Neutrophil (primary cell): Measurements from ENCODE around the gene KRTAP10-3.
"Not testable (repeated sequence)": the region's sequence is repeated elsewhere in the genome, so short reads cannot be mapped to it uniquely, and the experiment has no call there.

Source experiments
- H3K27ac ChIP-seq: fragments of 200-600 bp; sonication (generic); 2 replicates; pipeline ENCODE4 v1.5.1; 2016; ENCODE audit warnings: mild to moderate bottlenecking, moderate library complexity
- H3K27me3 ChIP-seq: fragments of 200-600 bp; sonication (generic); 2 replicates; pipeline ENCODE4 v1.6.0; 2016; ENCODE audit warnings: mild to moderate bottlenecking
- H3K36me3 ChIP-seq: fragments of 200-600 bp; sonication (generic); 2 replicates; pipeline ENCODE4 v1.5.1; 2017
- H3K4me1 ChIP-seq, 2 experiments: fragments of 200-600 bp in 1 of 2; sonication (generic) in 1 of 2; 1 replicate in 1 of 2; 2 replicates in 1 of 2; pipeline versions ENCODE4 v1.5.1 to v1.6.1; 2013 to 2016; ENCODE audit warnings: low read depth in 1 of 2, low read length in 1 of 2, mild to moderate bottlenecking in 1 of 2, moderate library complexity in 1 of 2; ENCODE audit not compliant: control insufficient read depth in 1 of 2, insufficient read depth in 1 of 2
- H3K4me3 ChIP-seq, 2 experiments: fragments of 200-600 bp in 1 of 2; sonication (generic) in 1 of 2; 1 replicate in 1 of 2; 2 replicates in 1 of 2; pipeline ENCODE4 v1.5.1; 2013 to 2016; ENCODE audit warnings: low read depth in 1 of 2, low read length in 1 of 2, mild to moderate bottlenecking in 1 of 2, moderate library complexity in 1 of 2
- H3K9me3 ChIP-seq: fragments of 200-600 bp; sonication (generic); 2 replicates; pipeline ENCODE4 v1.5.1; 2016
- CTCF ChIP-seq: fragments of 200-600 bp; sonication (generic); IDR thresholded peaks from 2 replicates; pipeline ENCODE4 v1.5.1; 2016; ENCODE audit warnings: antibody characterized with exemption

Gene KRTAP10-3

GRCh38 chr21:44583089-44583799, 24.6 kb upstream of the KRTAP10-3 start:
- no peaks in the 10 kb centered on the region for H3K9me3 ChIP-seq
- H3K4me3 ChIP-seq = no peak overlapping the region
- no peak for TF ChIP-seq CTCF
- H3K36me3 ChIP-seq = no peaks in the 10 kb centered on the region
- H3K27ac ChIP-seq = no peak overlapping the region
- H3K27me3 ChIP-seq = peaks cover 37% of the 10 kb centered on the region
- no peaks in the 10 kb centered on the region for H3K4me1 ChIP-seq

GRCh38 chr21:44582055-44582454, 23.5 kb upstream of the KRTAP10-3 start:
- no peak for TF ChIP-seq CTCF
- Histone ChIP-seq H3K9me3 (no peaks in the 10 kb centered on the region), H3K36me3 (no peaks in the 10 kb centered on the region), H3K27ac (no peak overlapping the region), H3K4me1 (no peaks in the 10 kb centered on the region), H3K27me3 (peaks cover 37% of the 10 kb centered on the region), H3K4me3 (no peak overlapping the region)

- no peak for TF ChIP-seq CTCF
- Histone ChIP-seq H3K27ac (no peak overlapping the region), H3K4me1 (no peaks in the 10 kb centered on the region), H3K9me3 (no peaks in the 10 kb centered on the region), H3K27me3 (peaks cover 37% of the 10 kb centered on the region), H3K4me3 (no peak overlapping the region), H3K36me3 (no peaks in the 10 kb centered on the region)
Observed at GRCh38 chr21:44581158-44581557, 22.6 kb upstream of the KRTAP10-3 start.

GRCh38 chr21:44580231-44580821, 21.7 kb upstream of the KRTAP10-3 start, which contains the start of gene KRTAP10-5:
Gene KRTAP10-5 (minus strand): TSS chr21:44580604. CDS start chr21:44580578, 26 bp downstream.
- H3K4me1 ChIP-seq, H3K4me3 ChIP-seq, H3K36me3 ChIP-seq, H3K27ac ChIP-seq, H3K9me3 ChIP-seq: not testable (repeated sequence)
- H3K27me3 ChIP-seq = peaks cover 33% of the 10 kb centered on the region

- TF ChIP-seq CTCF = no peak
- H3K9me3 ChIP-seq = no peaks in the 10 kb centered on the region
- H3K4me1 ChIP-seq = no peaks in the 10 kb centered on the region
- H3K4me3 ChIP-seq = no peak overlapping the region
- no peak overlapping the region for H3K27ac ChIP-seq
- no peaks in the 10 kb centered on the region for H3K36me3 ChIP-seq
- H3K27me3 ChIP-seq = peaks cover 33% of the 10 kb centered on the region
Observed at GRCh38 chr21:44579833-44580144, 21.2 kb upstream of the KRTAP10-3 start.

GRCh38 chr21:44579056-44579832, 20.6 kb upstream of the KRTAP10-3 start:
- no peaks in the 10 kb centered on the region for H3K36me3 ChIP-seq
- H3K27me3 ChIP-seq = peaks cover 33% of the 10 kb centered on the region
- H3K9me3 ChIP-seq = no peaks in the 10 kb centered on the region
- H3K4me1 ChIP-seq = no peaks in the 10 kb centered on the region
- no peak for TF ChIP-seq CTCF
- H3K27ac ChIP-seq = no peak overlapping the region
- H3K4me3 ChIP-seq = no peak overlapping the region
